Colonic mucosa (tissue), 4 donors: ENCODE results near the gene GNL3. TPM values are rescaled to one million over a fixed set of nuclear protein-coding genes. Genes with fewer than 3 reads are reported as not detected.

ENCODE experiments used
- DNase-seq: peaks from one replicate; pipeline ENCODE4 v3.0.0-alpha.2; 2020
- H3K27ac ChIP-seq: fragments of 200-600 bp; one replicate; pipeline ENCODE4 v1.8.0; 2021
- H3K27me3 ChIP-seq: fragments of 200-600 bp; one replicate; pipeline ENCODE4 v1.8.0; 2021
- H3K36me3 ChIP-seq: fragments of 200-600 bp; one replicate; pipeline ENCODE4 v1.8.0; 2021
- H3K4me1 ChIP-seq: fragments of 200-600 bp; one replicate; pipeline ENCODE4 v1.8.0; 2021; ENCODE audit warnings: mild to moderate bottlenecking
- H3K4me3 ChIP-seq: fragments of 200-600 bp; one replicate; pipeline ENCODE4 v1.8.0; 2021
- H3K9ac ChIP-seq, 2 donors: one replicate each; pipeline ENCODE4 v1.7.0; 2013; ENCODE audit warnings: control low read depth in 2 of 2, low read depth in 2 of 2, low read length in 2 of 2
- H3K9me3 ChIP-seq: fragments of 200-600 bp; one replicate; pipeline ENCODE4 v1.8.0; 2021
- CTCF ChIP-seq: fragments of 200-600 bp; IDR thresholded peaks from one replicate; pipeline ENCODE4 v1.8.0; 2022; ENCODE audit warnings: antibody characterized with exemption, mild to moderate bottlenecking
- intact Hi-C: fragments of 100-400 bp; cut with DNase I; formaldehyde crosslinking; loops from one replicate; pipeline ENCODE4 v1.14.1; 2022
- total RNA-seq, 2 donors: library from RNA; stranded (reverse); fragmentation: NEBNext Ultra II Directional in 1 of 2; extraction: Animal tissue kit (Norgen Biotek cat#: 25700) in 1 of 2; gene quantifications; one replicate each; pipeline ENCODE4 v1.2.1, GENCODE V29; 2021
- donor health status: healthy.
- donor health status: DM: no; HTN: no; CAD: no.
- donor health status: DM: no; HTN: no; CAD: no.

Gene GNL3
- total RNA-seq, 2 donors from 2014 or later = 49.9 to 75.5 TPM

GRCh38 chr3:52715714-52716305, 30.0 kb downstream of the GNL3 start:
- Histone ChIP-seq H3K36me3 (no peaks in the 10 kb centered on the region), H3K9ac (no peak overlapping the region), H3K27me3 (no peaks in the 10 kb centered on the region), H3K4me3 (no peak overlapping the region), H3K9me3 (no peaks in the 10 kb centered on the region), H3K27ac (no peak overlapping the region), H3K4me1 (no peaks in the 10 kb centered on the region)
- DNase-seq = no peak
- intact Hi-C loops = no loop called here
- TF ChIP-seq CTCF = no peak

DNA sequence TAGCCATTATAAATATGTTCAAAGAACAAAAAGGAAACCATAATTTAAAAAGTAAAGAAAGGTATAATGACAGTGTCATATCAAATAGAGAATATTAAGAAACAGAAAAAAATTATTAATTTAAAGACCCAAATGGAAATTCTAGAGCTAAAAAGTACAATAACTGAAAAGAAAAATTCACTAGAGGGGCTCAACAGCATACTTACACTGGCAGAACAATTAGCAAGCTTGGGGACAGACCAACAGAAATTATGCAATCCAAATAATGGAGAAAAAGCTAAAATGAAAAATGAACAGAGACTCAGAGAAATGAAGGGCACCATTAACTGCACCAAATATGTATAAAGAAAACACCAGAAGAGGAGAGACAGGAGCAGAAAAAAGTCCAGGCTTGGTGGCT, 33.8 kb downstream of the GNL3 start:
- TF ChIP-seq CTCF = no peak
- intact Hi-C loops = no loop called here
- no peaks in the 10 kb centered on the region for H3K27me3 ChIP-seq

DNA sequence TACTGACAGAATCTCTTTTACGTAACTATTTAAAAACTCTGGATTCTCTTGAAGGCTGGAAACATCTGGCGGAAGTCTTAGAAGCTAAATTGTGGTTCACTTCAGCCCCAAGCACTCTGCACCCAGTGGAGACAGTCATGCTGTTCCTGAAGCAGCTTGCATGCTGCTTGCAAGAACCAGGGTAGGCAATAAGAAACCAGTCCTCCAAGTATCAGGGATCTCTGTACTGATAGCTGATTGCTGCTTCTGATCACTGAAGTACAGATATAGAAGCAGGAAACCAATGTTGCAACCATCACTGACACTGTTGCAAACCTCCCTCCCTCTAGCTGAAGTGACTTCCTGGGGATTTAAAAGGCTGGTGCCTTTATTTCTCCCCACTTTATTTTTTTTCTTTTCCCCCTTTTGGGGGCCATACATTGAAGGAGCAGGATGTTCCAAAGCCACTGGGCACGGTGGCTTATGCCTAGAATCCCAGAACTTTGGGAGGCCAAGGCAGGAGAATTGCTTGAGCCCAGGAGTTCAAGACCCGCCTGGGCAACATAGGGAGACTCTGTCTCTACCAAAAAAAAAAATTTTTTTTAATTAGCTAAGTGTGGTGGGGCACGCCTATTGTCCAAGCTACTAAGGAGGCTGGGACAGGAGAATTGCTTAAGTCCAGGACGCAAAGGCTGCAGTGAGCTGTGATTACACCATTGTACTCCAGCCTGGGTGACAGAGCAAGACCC, 35.3 kb downstream of the GNL3 start:
- H3K27ac ChIP-seq = no peak overlapping the region
- no peak for DNase-seq
- intact Hi-C loops = no loop called here
- H3K9me3 ChIP-seq = no peaks in the 10 kb centered on the region
- H3K36me3 ChIP-seq = no peaks in the 10 kb centered on the region
- no peaks in the 10 kb centered on the region for H3K27me3 ChIP-seq
- H3K9ac ChIP-seq = no peak overlapping the region
- TF ChIP-seq CTCF = no peak
- H3K4me1 ChIP-seq = no peaks in the 10 kb centered on the region
- no peak overlapping the region for H3K4me3 ChIP-seq

More for the DNA sequence above, 33.8 kb downstream of the GNL3 start:
- Histone ChIP-seq H3K9ac (no peak overlapping the region), H3K36me3 (no peaks in the 10 kb centered on the region), H3K4me1 (no peaks in the 10 kb centered on the region), H3K27ac (no peak overlapping the region), H3K9me3 (no peaks in the 10 kb centered on the region), H3K4me3 (no peak overlapping the region)
- no peak for DNase-seq

GRCh38 chr3:52721730-52722008, 35.8 kb downstream of the GNL3 start:
- no peak overlapping the region for H3K4me3 ChIP-seq
- no peaks in the 10 kb centered on the region for H3K4me1 ChIP-seq
- H3K27ac ChIP-seq = no peak overlapping the region
- no peaks in the 10 kb centered on the region for H3K27me3 ChIP-seq
- no peaks in the 10 kb centered on the region for H3K9me3 ChIP-seq
- no peak overlapping the region for H3K9ac ChIP-seq
- intact Hi-C loops = no loop called here
- H3K36me3 ChIP-seq = no peaks in the 10 kb centered on the region
- TF ChIP-seq CTCF = no peak
- no peak for DNase-seq

DNA sequence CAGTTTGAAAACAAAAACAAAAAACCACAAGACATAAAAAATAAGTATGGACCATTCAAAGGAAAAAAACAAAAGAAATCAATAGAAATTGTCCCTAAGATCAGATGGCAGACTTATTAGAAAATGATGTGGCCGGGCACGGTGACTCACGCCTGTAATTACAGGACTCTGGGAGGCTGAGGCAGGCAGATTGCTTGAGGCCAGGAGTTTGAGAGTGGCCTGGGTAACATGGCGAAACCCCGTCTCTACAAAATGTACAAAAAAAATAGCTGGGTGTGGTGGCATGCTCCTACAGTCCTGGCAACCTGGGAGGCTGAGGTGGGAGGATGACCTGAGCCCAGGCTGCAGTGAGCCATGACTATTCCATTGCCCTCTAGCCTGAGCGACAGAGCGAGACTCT, 36.7 kb downstream of the GNL3 start:
- no peak for TF ChIP-seq CTCF

More for the DNA sequence above, 36.7 kb downstream of the GNL3 start:
- intact Hi-C loops = no loop called here
- no peak overlapping the region for H3K4me3 ChIP-seq
- no peak overlapping the region for H3K27ac ChIP-seq
- no peak overlapping the region for H3K9ac ChIP-seq
- no peaks in the 10 kb centered on the region for H3K9me3 ChIP-seq
- no peaks in the 10 kb centered on the region for H3K4me1 ChIP-seq
- DNase-seq = no peak
- H3K27me3 ChIP-seq = no peaks in the 10 kb centered on the region
- no peaks in the 10 kb centered on the region for H3K36me3 ChIP-seq
